Kidney epithelial cell (primary cell): ENCODE data around the gene CDK9. TPM values are rescaled to one million over a fixed set of nuclear protein-coding genes. Genes with fewer than 3 reads are reported as not detected.

Source experiments
- DNase-seq: peaks from one replicate; pipeline ENCODE4 v3.0.0-alpha.2; 2010; ENCODE audit warnings: low read depth
- H3K27me3 ChIP-seq: 2 replicates; pipeline ENCODE4 v1.6.0; 2011; ENCODE audit warnings: low read length; ENCODE audit not compliant: control insufficient read depth, insufficient read depth
- H3K36me3 ChIP-seq: 2 replicates; pipeline ENCODE4 v1.5.1; 2011; ENCODE audit warnings: low read length; ENCODE audit not compliant: control insufficient read depth, insufficient read depth
- H3K4me3 ChIP-seq: 2 replicates; pipeline ENCODE4 v1.5.1; 2011; ENCODE audit warnings: low read depth, mild to moderate bottlenecking, control low read depth, low read length
- total RNA-seq: library from RNA; depleted of rRNA; stranded (reverse); fragments of >200 nt; gene quantifications from 2 replicates; pipeline ENCODE4 v1.2.3, GENCODE V29; 2015
- TF ChIP-seq, protein P1 (sequence below): IDR thresholded peaks from 2 replicates; pipeline ENCODE4 v1.5.1; 2011; ENCODE audit warnings: mild to moderate bottlenecking, moderate library complexity, low read length, control low read depth, inconsistent platforms; ENCODE audit not compliant: insufficient read depth, poor library complexity, severe bottlenecking

The CDK9 gene
- total RNA-seq, 1 donor from 2014 or later, result 47.3 TPM

DNA sequence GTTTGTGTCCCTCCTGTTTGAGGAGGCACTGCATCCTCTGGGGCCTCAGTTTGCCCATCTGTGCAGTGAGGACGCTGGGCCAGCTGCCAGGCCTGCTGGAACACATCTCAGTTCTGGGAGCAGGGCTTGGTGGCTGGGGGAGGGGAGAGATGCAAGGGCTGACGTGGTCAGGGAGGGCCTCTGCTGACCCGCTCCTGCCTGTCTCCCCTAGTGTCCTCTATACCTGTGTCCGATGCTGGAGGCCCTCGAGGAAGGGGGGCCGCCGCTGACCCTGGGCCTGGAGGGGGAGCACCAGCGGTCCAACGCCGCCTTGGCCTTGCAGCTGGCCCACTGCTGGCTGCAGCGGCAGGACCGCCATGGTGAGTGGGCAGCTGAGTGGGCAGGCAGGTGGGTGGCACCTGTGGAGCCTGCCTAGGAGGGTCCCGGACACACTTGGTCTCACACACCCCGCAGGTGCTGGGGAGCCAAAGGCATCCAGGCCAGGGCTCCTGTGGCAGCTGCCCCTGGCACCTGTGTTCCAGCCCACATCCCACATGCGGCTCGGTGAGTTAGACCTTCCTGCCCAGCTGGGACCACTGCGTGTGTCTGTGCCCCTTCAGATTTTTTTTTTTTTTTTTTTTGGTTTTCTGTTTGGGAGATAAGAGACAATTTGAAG lies 22.6 kb downstream of the CDK9 start:
- H3K36me3 ChIP-seq, result peaks cover 9% of the 10 kb centered on the region
- no peak for DNase-seq

DNA sequence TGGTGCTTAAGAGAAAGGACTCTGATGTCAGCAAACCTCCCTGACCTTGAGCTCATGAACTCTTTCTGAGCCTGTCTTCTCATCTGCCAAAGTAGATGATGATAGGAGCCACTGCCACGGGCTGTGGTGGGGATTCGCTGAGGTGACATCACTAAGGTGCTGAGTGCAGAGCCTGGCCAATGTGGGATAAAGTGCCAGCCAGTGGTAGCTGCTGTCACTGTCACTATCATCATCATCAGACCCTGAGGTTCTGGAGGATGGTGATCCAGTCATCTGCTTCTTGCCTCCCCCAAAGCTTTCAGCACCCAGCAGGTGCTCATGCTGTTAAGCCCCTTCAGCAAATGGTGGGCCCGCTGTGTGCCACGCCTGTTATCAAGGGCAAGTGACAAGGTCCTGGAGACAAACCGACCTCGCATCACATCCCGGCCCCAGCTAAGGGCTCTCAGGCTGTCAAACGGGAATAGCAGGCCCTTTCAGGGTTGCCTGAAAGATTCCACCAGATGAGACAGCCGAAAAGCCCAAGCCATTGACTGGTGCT lies 23.2 kb downstream of the CDK9 start:
- no peak overlapping the region for H3K4me3 ChIP-seq
- H3K27me3 ChIP-seq, result no peaks in the 10 kb centered on the region
- no peak for DNase-seq
- TF ChIP-seq, protein P1, sequence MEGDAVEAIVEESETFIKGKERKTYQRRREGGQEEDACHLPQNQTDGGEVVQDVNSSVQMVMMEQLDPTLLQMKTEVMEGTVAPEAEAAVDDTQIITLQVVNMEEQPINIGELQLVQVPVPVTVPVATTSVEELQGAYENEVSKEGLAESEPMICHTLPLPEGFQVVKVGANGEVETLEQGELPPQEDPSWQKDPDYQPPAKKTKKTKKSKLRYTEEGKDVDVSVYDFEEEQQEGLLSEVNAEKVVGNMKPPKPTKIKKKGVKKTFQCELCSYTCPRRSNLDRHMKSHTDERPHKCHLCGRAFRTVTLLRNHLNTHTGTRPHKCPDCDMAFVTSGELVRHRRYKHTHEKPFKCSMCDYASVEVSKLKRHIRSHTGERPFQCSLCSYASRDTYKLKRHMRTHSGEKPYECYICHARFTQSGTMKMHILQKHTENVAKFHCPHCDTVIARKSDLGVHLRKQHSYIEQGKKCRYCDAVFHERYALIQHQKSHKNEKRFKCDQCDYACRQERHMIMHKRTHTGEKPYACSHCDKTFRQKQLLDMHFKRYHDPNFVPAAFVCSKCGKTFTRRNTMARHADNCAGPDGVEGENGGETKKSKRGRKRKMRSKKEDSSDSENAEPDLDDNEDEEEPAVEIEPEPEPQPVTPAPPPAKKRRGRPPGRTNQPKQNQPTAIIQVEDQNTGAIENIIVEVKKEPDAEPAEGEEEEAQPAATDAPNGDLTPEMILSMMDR, result no peak
- H3K36me3 ChIP-seq, result peaks cover 9% of the 10 kb centered on the region

More for the DNA sequence above, 22.6 kb downstream of the CDK9 start:
- TF ChIP-seq, protein P1, result no peak
- H3K27me3 ChIP-seq, result no peaks in the 10 kb centered on the region
- H3K4me3 ChIP-seq, result no peak overlapping the region

DNA sequence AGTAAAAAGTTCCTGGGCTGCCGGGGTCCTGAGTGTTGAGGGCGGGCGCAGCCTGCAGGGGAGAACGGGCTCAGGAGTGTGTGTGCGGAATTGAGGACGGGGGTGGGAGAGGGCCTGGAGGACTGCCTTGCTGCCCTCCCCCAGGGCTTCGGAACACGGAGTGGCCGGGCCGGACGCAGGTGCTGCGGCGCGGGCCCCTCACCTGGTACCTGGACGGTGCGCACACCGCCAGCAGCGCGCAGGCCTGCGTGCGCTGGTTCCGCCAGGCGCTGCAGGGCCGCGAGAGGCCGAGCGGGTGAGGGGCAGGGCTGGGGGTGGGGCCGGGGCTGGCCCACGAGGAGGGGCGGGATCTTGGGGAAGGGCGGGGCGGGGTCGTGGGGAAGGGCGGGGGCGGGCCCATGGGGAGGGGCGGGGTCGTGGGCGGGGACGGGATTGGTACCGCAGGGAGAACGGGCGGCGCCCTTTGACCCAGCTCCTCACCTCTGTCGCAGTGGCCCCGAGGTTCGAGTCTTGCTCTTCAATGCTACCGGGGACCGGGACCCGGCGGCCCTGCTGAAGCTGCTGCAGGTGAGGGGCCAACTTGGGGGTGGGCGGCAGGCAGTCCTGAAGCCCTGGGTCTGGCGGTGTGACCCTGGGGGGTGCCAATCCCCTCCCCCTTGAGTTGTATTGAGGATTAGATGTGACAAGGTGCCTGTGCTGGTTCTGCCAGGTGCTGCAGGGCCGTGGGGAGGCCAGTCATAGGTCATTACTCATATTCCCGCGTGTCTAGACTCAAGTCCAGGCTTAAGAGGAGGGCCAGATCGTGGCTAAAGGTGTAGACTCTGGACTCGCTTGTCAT lies 23.9 kb downstream of the CDK9 start:
- DNase-seq, result no peak
- Histone ChIP-seq H3K4me3 (no peak overlapping the region), H3K27me3 (no peaks in the 10 kb centered on the region), H3K36me3 (peaks cover 9% of the 10 kb centered on the region)
- TF ChIP-seq, protein P1, result no peak

DNA sequence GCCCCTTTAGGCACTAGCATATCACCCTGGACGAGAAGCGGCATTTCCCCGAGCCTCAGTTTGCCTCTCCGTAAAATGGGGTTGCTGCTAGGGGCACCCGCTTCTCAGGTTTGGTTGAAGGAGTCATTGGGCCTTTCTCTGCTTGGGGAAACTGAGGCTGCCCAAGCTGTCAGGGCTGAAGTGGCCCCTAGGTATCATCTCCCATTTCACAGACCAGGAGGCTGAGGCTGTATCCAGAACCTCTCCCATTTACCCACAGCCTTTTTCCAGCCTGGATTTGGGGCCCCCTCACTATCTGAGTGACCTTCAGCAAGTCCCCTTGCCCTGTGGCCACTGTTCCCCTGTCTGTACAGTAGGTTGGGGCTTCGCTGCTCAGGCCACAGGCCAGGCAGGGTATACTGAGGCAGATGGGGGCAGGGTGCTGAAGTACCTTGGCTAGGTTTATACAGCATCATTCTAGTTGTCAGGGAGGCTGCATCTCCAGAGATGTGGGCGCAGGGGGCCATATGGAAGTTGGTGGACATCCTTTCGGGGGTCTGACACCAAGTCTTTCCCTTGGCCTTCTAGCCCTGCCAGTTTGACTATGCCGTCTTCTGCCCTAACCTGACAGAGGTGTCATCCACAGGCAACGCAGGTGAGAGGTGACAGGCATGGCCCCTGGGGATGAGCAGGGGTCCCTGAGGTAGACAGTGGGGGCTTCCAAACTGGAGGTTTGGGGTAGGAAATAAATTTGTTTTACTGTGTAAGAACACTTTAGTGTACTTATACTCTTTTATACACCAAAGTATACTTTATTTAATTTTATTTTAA lies 24.7 kb downstream of the CDK9 start:
- H3K36me3 ChIP-seq, result peaks cover 9% of the 10 kb centered on the region
- TF ChIP-seq, protein P1, result no peak
- H3K4me3 ChIP-seq, result no peak overlapping the region
- no peaks in the 10 kb centered on the region for H3K27me3 ChIP-seq
- DNase-seq, result no peak

DNA sequence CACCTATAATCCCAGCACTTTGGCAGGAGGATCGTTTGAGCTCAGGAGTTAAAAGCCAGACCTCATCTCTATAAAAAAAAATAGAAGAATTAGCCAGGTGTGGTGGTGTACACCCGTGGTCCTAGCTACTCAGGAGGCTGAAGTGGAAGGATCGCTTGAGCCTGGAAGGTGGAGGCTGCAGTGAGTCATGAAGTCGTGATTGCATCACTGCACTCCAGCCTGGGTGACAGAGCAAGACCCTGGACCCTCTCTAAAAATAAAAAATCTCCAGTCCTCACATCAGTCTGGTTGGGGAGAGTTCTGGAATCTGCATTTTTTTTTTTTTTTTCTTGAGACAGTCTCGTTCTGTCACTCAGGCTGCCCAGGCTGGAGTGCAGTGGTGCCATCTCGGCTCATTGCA lies 26.2 kb downstream of the CDK9 start:
- Histone ChIP-seq H3K27me3 (no peaks in the 10 kb centered on the region), H3K4me3 (no peak overlapping the region), H3K36me3 (peaks cover 7% of the 10 kb centered on the region)
- TF ChIP-seq, protein P1, result no peak
- no peak for DNase-seq
